Stimulated activated effector memory CD8-positive, alpha-beta T cell treated with anti-CD3 and anti-CD28 coated beads, Interleukin-12 subunit alpha, Interleukin-12 subunit beta, amount 100 ng/mL, for 72 hours (primary cell): ENCODE measurements around the gene SLCO3A1.

Source experiments
- ATAC-seq: fragments of 150-1000 bp; cut with Tn5 transposase; 2 replicates; pipeline ENCODE4 v1.10.0; 2021
- DNase-seq, 2 donors: peaks; one replicate each; pipeline ENCODE4 v3.0.0; 2021 to 2022; ENCODE audit warnings: low spot score in 2 of 2
- H3K27ac Mint-ChIP-seq: one replicate; pipeline ENCODE4 v1.8.0; 2022; ENCODE audit warnings: mild to moderate bottlenecking, mixed read lengths
- H3K36me3 Mint-ChIP-seq: one replicate; pipeline ENCODE4 v1.8.0; 2022; ENCODE audit warnings: mild to moderate bottlenecking, mixed read lengths
- H3K4me1 Mint-ChIP-seq: one replicate; pipeline ENCODE4 v1.8.0; 2022; ENCODE audit warnings: mixed read lengths
- H3K4me3 Mint-ChIP-seq: one replicate; pipeline ENCODE4 v1.8.0; 2022; ENCODE audit warnings: mild to moderate bottlenecking, mixed read lengths
- H3K9me3 Mint-ChIP-seq: one replicate; pipeline ENCODE4 v1.8.0; 2022; ENCODE audit warnings: mixed read lengths

Gene SLCO3A1

GRCh38 chr15:91924837-91925495 is 71.5 kb downstream of the SLCO3A1 start:
- peaks cover 46% of the 10 kb centered on the region for H3K4me1 Mint-ChIP-seq
- no peak for DNase-seq
- no peaks in the 10 kb centered on the region for H3K36me3 Mint-ChIP-seq
- H3K4me3 Mint-ChIP-seq: no peak overlapping the region
- no peaks in the 10 kb centered on the region for H3K9me3 Mint-ChIP-seq
- ATAC-seq: no peak
- H3K27ac Mint-ChIP-seq: no peak overlapping the region

DNA sequence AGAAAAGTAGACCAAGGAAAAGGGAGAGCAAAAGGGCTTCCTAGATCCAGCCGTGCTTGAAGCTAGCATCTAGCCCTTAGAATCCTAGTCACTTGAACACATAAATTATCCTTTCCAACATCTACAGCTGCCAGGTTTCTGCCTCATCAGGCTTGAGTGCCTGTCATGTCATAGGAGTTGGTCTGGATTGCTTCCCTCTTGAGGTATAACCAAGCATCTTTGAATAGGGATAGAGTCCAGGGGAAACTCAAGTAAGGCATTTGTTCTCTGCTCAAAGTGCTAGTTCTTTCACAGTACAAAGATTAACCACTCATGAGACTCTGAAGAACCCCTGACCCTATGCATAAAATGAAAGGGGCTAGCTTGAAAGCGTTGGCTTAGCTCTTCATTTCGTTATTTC is 72.3 kb downstream of the SLCO3A1 start:
- ATAC-seq: no peak
- Mint-ChIP-seq H3K27ac (no peak overlapping the region), H3K9me3 (no peaks in the 10 kb centered on the region), H3K4me1 (peaks cover 41% of the 10 kb centered on the region), H3K36me3 (no peaks in the 10 kb centered on the region), H3K4me3 (no peak overlapping the region)
- no peak for DNase-seq

GRCh38 chr15:91926908-91927270 is 73.4 kb downstream of the SLCO3A1 start:
- Mint-ChIP-seq H3K4me3 (no peak overlapping the region), H3K36me3 (no peaks in the 10 kb centered on the region), H3K4me1 (peaks cover 41% of the 10 kb centered on the region), H3K9me3 (no peaks in the 10 kb centered on the region), H3K27ac (no peak overlapping the region)
- ATAC-seq (no peak), DNase-seq (no peak)

- ATAC-seq (no peak), DNase-seq (no peak)
- Mint-ChIP-seq H3K27ac (no peak overlapping the region), H3K36me3 (no peaks in the 10 kb centered on the region), H3K4me3 (no peak overlapping the region), H3K4me1 (peaks cover 46% of the 10 kb centered on the region), H3K9me3 (no peaks in the 10 kb centered on the region)
These were observed 74.1 kb downstream of the SLCO3A1 start for GRCh38 chr15:91927585-91927984.

DNA sequence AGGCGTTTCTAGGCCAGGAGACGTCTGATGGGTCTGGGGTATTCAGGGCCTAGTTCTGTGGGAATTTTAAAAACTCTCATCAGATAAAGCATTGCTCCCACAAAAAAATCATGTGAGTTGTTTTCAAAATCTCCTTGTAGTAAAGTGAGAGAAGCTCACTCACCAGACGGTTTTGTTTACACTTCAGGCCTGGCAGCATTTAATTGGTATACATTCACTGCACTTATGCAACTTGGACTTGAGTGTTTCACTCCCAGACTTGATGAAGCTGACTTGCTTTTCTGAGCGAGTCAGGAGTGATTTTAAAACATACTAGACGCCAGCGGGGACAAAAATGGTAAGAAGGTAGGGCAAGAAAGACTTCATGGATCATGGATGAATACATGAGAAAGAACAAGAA is 75.2 kb downstream of the SLCO3A1 start:
- no peak for ATAC-seq

GRCh38 chr15:91929509-91929908 is 76.0 kb downstream of the SLCO3A1 start:
- no peaks in the 10 kb centered on the region for H3K36me3 Mint-ChIP-seq
- no peak for DNase-seq
- no peak overlapping the region for H3K4me3 Mint-ChIP-seq
- H3K9me3 Mint-ChIP-seq: no peaks in the 10 kb centered on the region
- peaks cover 37% of the 10 kb centered on the region for H3K4me1 Mint-ChIP-seq
- H3K27ac Mint-ChIP-seq: peak overlapping the region; percentile 22
- ATAC-seq: no peak

More for the DNA sequence above, 75.2 kb downstream of the SLCO3A1 start:
- no peak overlapping the region for H3K27ac Mint-ChIP-seq
- H3K4me1 Mint-ChIP-seq: peaks cover 46% of the 10 kb centered on the region
- DNase-seq: no peak
- no peak overlapping the region for H3K4me3 Mint-ChIP-seq
- no peaks in the 10 kb centered on the region for H3K36me3 Mint-ChIP-seq
- no peaks in the 10 kb centered on the region for H3K9me3 Mint-ChIP-seq

- H3K4me1 Mint-ChIP-seq: peaks cover 32% of the 10 kb centered on the region
- no peak overlapping the region for H3K4me3 Mint-ChIP-seq
- H3K36me3 Mint-ChIP-seq: no peaks in the 10 kb centered on the region
- ATAC-seq: no peak
- H3K9me3 Mint-ChIP-seq: no peaks in the 10 kb centered on the region
- no peak for DNase-seq
- peak overlapping the region; percentile 22 for H3K27ac Mint-ChIP-seq
These were observed 76.6 kb downstream of the SLCO3A1 start for GRCh38 chr15:91930092-91930491.

- H3K4me1 Mint-ChIP-seq: peaks cover 48% of the 10 kb centered on the region
- ATAC-seq: no peak
- no peak overlapping the region for H3K27ac Mint-ChIP-seq
- DNase-seq: no peak
- H3K36me3 Mint-ChIP-seq: no peaks in the 10 kb centered on the region
- no peaks in the 10 kb centered on the region for H3K9me3 Mint-ChIP-seq
- no peak overlapping the region for H3K4me3 Mint-ChIP-seq
These were observed 82.8 kb downstream of the SLCO3A1 start for GRCh38 chr15:91936182-91936775.

- peaks cover 46% of the 10 kb centered on the region for H3K4me1 Mint-ChIP-seq
- ATAC-seq: no peak
These were observed 83.4 kb downstream of the SLCO3A1 start for GRCh38 chr15:91936927-91937326.

GRCh38 chr15:91938136-91938535 is 84.6 kb downstream of the SLCO3A1 start:
- Mint-ChIP-seq H3K36me3 (no peaks in the 10 kb centered on the region), H3K4me1 (peaks cover 55% of the 10 kb centered on the region), H3K9me3 (no peaks in the 10 kb centered on the region), H3K27ac (peak overlapping the region; percentile 34), H3K4me3 (no peak overlapping the region)
- ATAC-seq (no peak), DNase-seq (no peak)

More at GRCh38 chr15:91936927-91937326, 83.4 kb downstream of the SLCO3A1 start:
- H3K4me3 Mint-ChIP-seq: no peak overlapping the region
- H3K36me3 Mint-ChIP-seq: no peaks in the 10 kb centered on the region
- H3K27ac Mint-ChIP-seq: no peak overlapping the region
- no peaks in the 10 kb centered on the region for H3K9me3 Mint-ChIP-seq
- DNase-seq: no peak

GRCh38 chr15:91939403-91939831 is 85.9 kb downstream of the SLCO3A1 start:
- no peak for DNase-seq
- no peak overlapping the region for H3K4me3 Mint-ChIP-seq
- peaks cover 67% of the 10 kb centered on the region for H3K4me1 Mint-ChIP-seq
- H3K36me3 Mint-ChIP-seq: no peaks in the 10 kb centered on the region
- no peaks in the 10 kb centered on the region for H3K9me3 Mint-ChIP-seq
- no peak for ATAC-seq
- peak overlapping the region; percentile 33 for H3K27ac Mint-ChIP-seq

DNA sequence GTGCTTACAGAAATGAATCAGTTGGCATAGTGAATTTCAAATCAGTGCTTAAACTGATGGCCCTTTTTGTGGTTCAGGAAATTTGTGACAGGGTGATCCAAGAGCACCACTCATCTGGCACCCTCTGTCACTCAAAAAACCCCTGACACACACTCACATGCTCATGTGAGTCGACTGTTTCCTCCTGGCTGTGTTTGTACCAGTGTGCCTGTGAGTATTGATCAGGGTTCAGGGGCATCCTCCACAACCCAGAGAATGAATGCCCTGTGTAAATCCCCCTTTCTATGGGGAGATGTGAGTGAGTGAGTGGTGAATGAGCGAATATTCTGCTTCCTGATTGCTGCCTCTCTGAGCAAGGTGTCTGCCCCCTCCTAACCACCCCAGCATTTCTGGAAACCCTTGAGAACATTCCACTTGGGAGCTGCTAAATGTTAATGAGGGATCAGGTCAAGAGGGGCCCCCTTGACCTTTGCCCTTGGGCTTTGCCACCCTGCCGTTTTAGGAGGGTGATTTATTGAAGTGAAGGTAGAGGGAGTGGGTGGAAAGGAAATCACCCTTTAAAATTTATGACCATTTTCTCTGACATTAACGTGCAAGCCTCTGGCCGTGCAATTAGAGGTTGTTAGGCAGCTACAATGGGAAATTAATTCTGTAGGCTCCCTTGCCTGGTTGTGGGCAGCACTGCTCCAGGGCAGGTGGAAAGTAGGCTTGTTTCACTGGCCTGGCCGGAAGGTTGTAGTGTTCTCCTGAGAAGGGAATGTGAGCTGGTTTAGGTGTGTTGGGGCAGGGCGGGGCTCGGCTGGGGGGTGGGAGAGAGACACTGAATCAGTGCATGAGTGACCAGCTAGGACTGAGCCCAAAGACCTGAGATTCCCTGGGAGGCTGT is 87.2 kb downstream of the SLCO3A1 start:
- no peaks in the 10 kb centered on the region for H3K9me3 Mint-ChIP-seq
- no peaks in the 10 kb centered on the region for H3K36me3 Mint-ChIP-seq
- DNase-seq: no peak
- H3K4me1 Mint-ChIP-seq: peaks cover 72% of the 10 kb centered on the region
- H3K27ac Mint-ChIP-seq: peak overlapping the region; percentile 33
- no peak overlapping the region for H3K4me3 Mint-ChIP-seq
- peak; percentile 94 for ATAC-seq

DNA sequence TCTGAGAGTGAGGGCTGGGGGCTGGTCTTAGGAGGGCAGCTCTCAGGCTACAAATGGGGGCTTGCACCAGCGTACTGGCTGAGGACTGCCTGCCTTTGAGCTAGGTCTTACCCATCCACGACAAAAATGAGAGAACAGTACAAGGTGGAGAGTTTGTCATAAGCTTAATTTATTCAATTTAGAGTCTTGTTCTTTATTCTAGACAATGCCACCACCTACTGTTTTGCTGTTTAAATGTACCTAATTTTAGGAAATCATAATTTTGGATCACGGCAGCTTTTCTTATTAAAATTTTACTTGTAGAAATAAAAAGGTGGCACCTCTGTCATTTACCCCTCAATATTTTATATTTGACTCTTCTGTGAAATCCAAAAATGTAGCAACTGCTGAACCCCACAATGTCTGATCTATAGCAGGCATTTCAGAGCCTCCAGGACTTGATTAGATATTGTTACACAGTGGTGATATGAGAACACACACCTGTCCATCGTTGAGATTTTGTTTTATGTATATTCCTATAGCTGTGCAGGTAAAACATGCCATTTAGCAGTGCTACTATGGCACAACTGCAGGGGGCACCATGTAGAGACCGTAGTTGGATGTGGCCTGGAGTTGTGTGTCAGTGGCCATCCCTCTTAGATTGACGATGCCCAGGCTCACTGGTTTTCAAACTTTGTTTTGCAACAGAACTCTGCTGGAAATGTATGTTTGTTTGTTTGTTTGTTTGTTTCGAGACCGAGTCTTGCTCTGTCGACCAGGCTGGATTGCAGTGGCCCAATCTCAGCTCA is 88.6 kb downstream of the SLCO3A1 start:
- Mint-ChIP-seq H3K4me3 (no peak overlapping the region), H3K4me1 (peaks cover 83% of the 10 kb centered on the region), H3K36me3 (no peaks in the 10 kb centered on the region), H3K9me3 (no peaks in the 10 kb centered on the region), H3K27ac (peak overlapping the region; percentile 60)
- ATAC-seq (no peak), DNase-seq (no peak)

DNA sequence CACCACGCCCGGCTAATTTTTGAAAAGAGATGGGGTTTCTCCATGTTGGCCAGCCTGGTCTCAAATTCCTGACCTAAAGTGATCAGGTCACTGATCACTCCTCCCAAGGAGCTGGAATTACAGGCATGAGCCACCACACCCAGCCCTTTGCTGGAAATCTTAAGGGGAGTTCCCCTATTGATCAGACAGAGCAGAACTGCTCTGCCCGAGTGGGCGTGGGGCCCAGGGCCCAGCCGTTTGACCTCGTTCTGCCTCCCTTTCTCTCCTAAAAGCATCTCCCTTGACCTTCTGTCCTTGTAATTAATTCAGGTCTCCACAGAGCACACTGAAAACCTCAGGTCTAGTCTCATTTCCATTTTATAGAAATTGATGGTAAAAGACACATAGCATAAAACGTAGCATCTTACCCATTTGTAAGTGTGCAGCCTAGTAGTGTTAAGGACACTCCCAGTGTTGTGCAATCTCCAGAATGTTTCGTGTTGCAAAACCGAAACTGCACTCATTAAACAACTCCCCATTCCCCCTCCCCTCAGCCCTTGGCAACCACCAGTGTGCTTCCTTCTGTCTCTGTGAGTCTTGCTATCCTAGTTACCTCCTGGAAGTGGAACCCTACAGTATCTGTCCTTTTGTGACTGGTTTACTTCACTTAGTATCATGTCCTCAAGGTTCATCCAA is 89.3 kb downstream of the SLCO3A1 start:
- H3K36me3 Mint-ChIP-seq: no peaks in the 10 kb centered on the region
- peak overlapping the region; percentile 60 for H3K27ac Mint-ChIP-seq
- H3K4me3 Mint-ChIP-seq: peak overlapping the region; percentile 49
- peaks cover 91% of the 10 kb centered on the region for H3K4me1 Mint-ChIP-seq
- H3K9me3 Mint-ChIP-seq: no peaks in the 10 kb centered on the region
- ATAC-seq (peak; percentile 66), DNase-seq (peak in 1 of 2 donors; percentile 53)
